ENCODE data around the gene VLDLR. TPM values are rescaled to one million over a fixed set of nuclear protein-coding genes. Genes with fewer than 3 reads are reported as not detected.

VLDLR gene
- total RNA-seq, 2 experiments from 2014 or later = 13.0 to 17.1 TPM

GRCh38 chr9:2681981-2682380 is 60.4 kb downstream of the VLDLR start:
- H3K4me1 Mint-ChIP-seq (ENCODE audit: low read depth) = no peaks in the 10 kb centered on the region
- H3K27ac Mint-ChIP-seq = no peak overlapping the region
- no peak for ATAC-seq
- POLR2A ChIA-PET = no interaction called here
- DNase-seq = no peak
- no peaks in the 10 kb centered on the region for H3K9me3 Mint-ChIP-seq
- no peak for TF ChIP-seq CTCF (IDR thresholded peaks at IDR 0.05)
- no peaks in the 10 kb centered on the region for H3K27me3 Mint-ChIP-seq
- CTCF ChIA-PET = no interaction called here
- intact Hi-C loops (cut with micrococcal nuclease) = no loop called here
- no peaks in the 10 kb centered on the region for H3K36me3 Mint-ChIP-seq (ENCODE audit: low read depth)
- H3K4me3 Mint-ChIP-seq = no peak overlapping the region

- DNase-seq (no peak), ATAC-seq (no peak)
- H3K36me3 Mint-ChIP-seq (ENCODE audit: low read depth) = no peaks in the 10 kb centered on the region
- no peak overlapping the region for H3K27ac Mint-ChIP-seq
- no peak overlapping the region for H3K4me3 Mint-ChIP-seq
- no peaks in the 10 kb centered on the region for H3K27me3 Mint-ChIP-seq
- ChIA-PET POLR2A (no interaction called here), CTCF (no interaction called here)
- TF ChIP-seq CTCF (IDR thresholded peaks at IDR 0.05) = no peak
- no peaks in the 10 kb centered on the region for H3K4me1 Mint-ChIP-seq (ENCODE audit: low read depth)
- no peaks in the 10 kb centered on the region for H3K9me3 Mint-ChIP-seq
- intact Hi-C loops (cut with micrococcal nuclease) = no loop called here
These were observed 65.3 kb downstream of the VLDLR start for GRCh38 chr9:2686911-2687310.

GRCh38 chr9:2688636-2689035 is 67.0 kb downstream of the VLDLR start:
- POLR2A ChIA-PET = no interaction called here
- Mint-ChIP-seq H3K4me3 (no peak overlapping the region), H3K27ac (no peak overlapping the region), H3K4me1 (ENCODE audit: low read depth) (no peaks in the 10 kb centered on the region), H3K36me3 (ENCODE audit: low read depth) (no peaks in the 10 kb centered on the region), H3K9me3 (no peaks in the 10 kb centered on the region), H3K27me3 (no peaks in the 10 kb centered on the region)
- intact Hi-C loops (cut with micrococcal nuclease) = no loop called here
- DNase-seq (no peak), ATAC-seq (no peak)
- CTCF ChIA-PET = no interaction called here
- TF ChIP-seq CTCF (IDR thresholded peaks at IDR 0.05) = no peak

- ChIA-PET POLR2A (no interaction called here), CTCF (no interaction called here)
- Mint-ChIP-seq H3K27ac (no peak overlapping the region), H3K9me3 (no peaks in the 10 kb centered on the region), H3K27me3 (no peaks in the 10 kb centered on the region), H3K4me3 (no peak overlapping the region), H3K4me1 (ENCODE audit: low read depth) (no peaks in the 10 kb centered on the region), H3K36me3 (ENCODE audit: low read depth) (peaks cover 1% of the 10 kb centered on the region)
- DNase-seq = no peak
- intact Hi-C loops (cut with micrococcal nuclease) = no loop called here
- no peak for ATAC-seq
- no peak for TF ChIP-seq CTCF (IDR thresholded peaks at IDR 0.05)
These were observed 69.6 kb downstream of the VLDLR start for GRCh38 chr9:2691212-2691611.

GRCh38 chr9:2691626-2692025 is 70.0 kb downstream of the VLDLR start:
- no peak for TF ChIP-seq CTCF (IDR thresholded peaks at IDR 0.05)
- intact Hi-C loops (cut with micrococcal nuclease) = no loop called here

More at GRCh38 chr9:2691626-2692025, 70.0 kb downstream of the VLDLR start:
- Mint-ChIP-seq H3K36me3 (ENCODE audit: low read depth) (peaks cover 1% of the 10 kb centered on the region), H3K27me3 (no peaks in the 10 kb centered on the region), H3K9me3 (no peaks in the 10 kb centered on the region), H3K4me3 (no peak overlapping the region), H3K4me1 (ENCODE audit: low read depth) (no peaks in the 10 kb centered on the region), H3K27ac (no peak overlapping the region)
- DNase-seq (no peak), ATAC-seq (no peak)
- CTCF ChIA-PET = no interaction called here
- POLR2A ChIA-PET = no interaction called here

Measured in activated CD8-positive, alpha-beta T cell treated with anti-CD3 and anti-CD28 coated beads for 36 hours (primary cell).